ENCODE measurements around the gene SNRK. TPM values are rescaled to one million over a fixed set of nuclear protein-coding genes. Genes with fewer than 3 reads are reported as not detected.

SNRK gene
- total RNA-seq, 2 donors from 2014 or later, result 19.4 TPM

DNA sequence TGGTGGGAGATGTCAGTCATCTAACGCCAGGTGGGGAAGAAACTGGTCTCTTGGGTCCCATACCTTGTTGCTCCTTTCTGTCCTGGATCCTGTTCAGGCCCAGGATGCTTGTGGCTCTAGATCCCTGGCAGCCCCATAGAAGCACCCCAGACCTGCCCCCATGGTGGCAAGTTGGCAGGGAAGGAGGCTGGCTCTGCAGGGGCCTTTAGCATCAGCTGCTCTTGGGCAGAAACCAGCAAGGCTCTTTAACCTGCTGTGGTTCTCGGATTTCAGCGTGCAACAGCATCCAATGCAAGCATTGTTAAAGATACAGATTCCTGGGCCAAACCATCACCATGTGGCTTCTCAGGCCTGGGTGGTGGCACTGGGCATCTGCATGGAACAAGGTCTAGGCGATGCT, 75.8 kb downstream of the SNRK start:
- Mint-ChIP-seq H3K4me1 (peaks cover 6% of the 10 kb centered on the region), H3K27ac (no peak overlapping the region), H3K9me3 (no peaks in the 10 kb centered on the region), H3K27me3 (ENCODE audit: insufficient read depth) (peaks cover 7% of the 10 kb centered on the region), H3K36me3 (ENCODE audit: low read depth) (peaks cover 28% of the 10 kb centered on the region), H3K4me3 (no peak overlapping the region)
- Histone ChIP-seq H3K36me3 (ENCODE audit: control insufficient read depth, insufficient read depth, low read length) (no peaks in the 10 kb centered on the region), H3K27ac (ENCODE audit: low read depth, low read length) (no peak overlapping the region), H3K27me3 (ENCODE audit: control insufficient read depth, insufficient read depth, low read length, poor library complexity, severe bottlenecking) (no peaks in the 10 kb centered on the region), H3K4me3 (ENCODE audit: low read length) (no peak overlapping the region), H3K4me1 (ENCODE audit: control insufficient read depth, insufficient read depth, low read length) (no peaks in the 10 kb centered on the region), H3K9me3 (ENCODE audit: control insufficient read depth, low read length) (no peaks in the 10 kb centered on the region), H3K9ac (ENCODE audit: extremely low read depth, low read length, poor library complexity, severe bottlenecking) (no peak overlapping the region)
- DNase-seq, result no peak
- WGBS, 2 experiments (ENCODE audit: insufficient coverage in 1 of 2, insufficient read length in 1 of 2), result 92 to 100% methylated on average over 4 of the region's 4 CpGs
- TF ChIP-seq, protein P1, sequence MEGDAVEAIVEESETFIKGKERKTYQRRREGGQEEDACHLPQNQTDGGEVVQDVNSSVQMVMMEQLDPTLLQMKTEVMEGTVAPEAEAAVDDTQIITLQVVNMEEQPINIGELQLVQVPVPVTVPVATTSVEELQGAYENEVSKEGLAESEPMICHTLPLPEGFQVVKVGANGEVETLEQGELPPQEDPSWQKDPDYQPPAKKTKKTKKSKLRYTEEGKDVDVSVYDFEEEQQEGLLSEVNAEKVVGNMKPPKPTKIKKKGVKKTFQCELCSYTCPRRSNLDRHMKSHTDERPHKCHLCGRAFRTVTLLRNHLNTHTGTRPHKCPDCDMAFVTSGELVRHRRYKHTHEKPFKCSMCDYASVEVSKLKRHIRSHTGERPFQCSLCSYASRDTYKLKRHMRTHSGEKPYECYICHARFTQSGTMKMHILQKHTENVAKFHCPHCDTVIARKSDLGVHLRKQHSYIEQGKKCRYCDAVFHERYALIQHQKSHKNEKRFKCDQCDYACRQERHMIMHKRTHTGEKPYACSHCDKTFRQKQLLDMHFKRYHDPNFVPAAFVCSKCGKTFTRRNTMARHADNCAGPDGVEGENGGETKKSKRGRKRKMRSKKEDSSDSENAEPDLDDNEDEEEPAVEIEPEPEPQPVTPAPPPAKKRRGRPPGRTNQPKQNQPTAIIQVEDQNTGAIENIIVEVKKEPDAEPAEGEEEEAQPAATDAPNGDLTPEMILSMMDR (conservative IDR thresholded peaks at IDR 0.05), result no peak

DNA sequence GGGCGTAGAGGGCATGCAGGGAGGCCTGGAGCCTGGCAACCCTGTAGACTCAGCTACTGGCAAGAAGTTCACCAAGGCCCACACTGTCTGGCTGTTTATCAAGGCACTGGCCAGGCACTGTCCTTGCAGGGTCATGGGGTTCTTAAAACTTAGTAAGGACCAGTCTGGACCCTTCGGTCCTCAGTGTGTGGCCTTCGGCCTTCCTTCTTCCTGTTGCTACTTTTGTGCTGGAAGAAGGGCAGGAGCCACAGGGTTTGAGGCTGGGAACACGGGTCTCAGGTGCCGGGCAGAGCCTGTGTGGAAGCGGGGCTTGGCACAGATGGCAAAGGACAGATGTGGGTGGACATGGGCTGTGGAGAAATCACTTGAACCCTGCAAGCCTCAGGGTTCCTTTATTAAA, 76.6 kb downstream of the SNRK start:
- Histone ChIP-seq H3K4me3 (ENCODE audit: low read length) (no peak overlapping the region), H3K27me3 (ENCODE audit: control insufficient read depth, insufficient read depth, low read length, poor library complexity, severe bottlenecking) (no peaks in the 10 kb centered on the region), H3K9ac (ENCODE audit: extremely low read depth, low read length, poor library complexity, severe bottlenecking) (no peak overlapping the region), H3K27ac (ENCODE audit: low read depth, low read length) (no peak overlapping the region), H3K4me1 (ENCODE audit: control insufficient read depth, insufficient read depth, low read length) (no peaks in the 10 kb centered on the region), H3K9me3 (ENCODE audit: control insufficient read depth, low read length) (no peaks in the 10 kb centered on the region), H3K36me3 (ENCODE audit: control insufficient read depth, insufficient read depth, low read length) (no peaks in the 10 kb centered on the region)
- H3K4me1 Mint-ChIP-seq, result peaks cover 6% of the 10 kb centered on the region
- WGBS, 2 experiments (ENCODE audit: insufficient coverage in 1 of 2, insufficient read length in 1 of 2), result 95 to 100% methylated on average over 3 to 6 of the region's 6 CpGs
- no peak overlapping the region for H3K4me3 Mint-ChIP-seq
- peaks cover 28% of the 10 kb centered on the region for H3K36me3 Mint-ChIP-seq (ENCODE audit: low read depth)
- no peak for DNase-seq
- H3K9me3 Mint-ChIP-seq, result no peaks in the 10 kb centered on the region
- H3K27me3 Mint-ChIP-seq (ENCODE audit: insufficient read depth), result peaks cover 2% of the 10 kb centered on the region
- TF ChIP-seq, protein P1 (conservative IDR thresholded peaks at IDR 0.05), result no peak
- no peak overlapping the region for H3K27ac Mint-ChIP-seq

DNA sequence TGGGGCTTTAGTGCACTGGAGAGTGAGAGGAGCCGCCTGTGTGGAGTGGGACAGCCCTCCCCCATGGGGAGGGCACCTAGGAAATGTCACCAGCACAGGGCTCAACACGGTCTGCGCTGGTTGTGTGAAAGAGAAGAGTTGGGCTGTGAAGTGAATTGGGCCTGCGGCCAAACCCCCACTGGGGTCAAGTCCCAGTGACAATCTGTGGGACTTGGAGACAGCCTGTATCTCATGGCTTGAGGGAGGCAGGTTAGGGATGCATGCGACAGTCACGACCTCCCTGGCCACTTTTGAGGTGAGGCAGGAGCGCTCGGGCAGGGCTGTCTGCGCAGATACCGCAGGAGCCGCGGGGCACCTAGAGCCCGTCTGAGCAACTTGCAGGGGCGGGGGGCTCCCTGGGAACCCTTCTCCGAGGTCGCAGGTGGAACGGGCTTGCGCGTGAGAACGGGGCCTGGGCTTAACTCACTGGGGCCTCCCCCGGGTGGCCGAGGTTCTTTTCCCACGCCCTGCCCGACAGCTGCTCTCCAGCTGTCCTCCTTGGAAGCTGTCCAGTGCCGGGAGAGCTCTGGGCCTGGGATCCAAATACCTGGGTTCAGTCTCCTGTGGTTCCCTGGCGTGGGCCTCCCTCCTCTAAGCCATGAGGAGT, 77.4 kb downstream of the SNRK start:
- WGBS, 2 experiments (ENCODE audit: insufficient coverage in 1 of 2, insufficient read length in 1 of 2), result 89 to 91% methylated on average over 22 to 26 of the region's 26 CpGs
- H3K27ac Mint-ChIP-seq, result no peak overlapping the region

More for the DNA sequence above, 77.4 kb downstream of the SNRK start:
- Histone ChIP-seq H3K27me3 (ENCODE audit: control insufficient read depth, insufficient read depth, low read length, poor library complexity, severe bottlenecking) (no peaks in the 10 kb centered on the region), H3K4me3 (ENCODE audit: low read length) (no peak overlapping the region), H3K9ac (ENCODE audit: extremely low read depth, low read length, poor library complexity, severe bottlenecking) (no peak overlapping the region), H3K36me3 (ENCODE audit: control insufficient read depth, insufficient read depth, low read length) (no peaks in the 10 kb centered on the region), H3K4me1 (ENCODE audit: control insufficient read depth, insufficient read depth, low read length) (no peaks in the 10 kb centered on the region), H3K27ac (ENCODE audit: low read depth, low read length) (no peak overlapping the region), H3K9me3 (ENCODE audit: control insufficient read depth, low read length) (no peaks in the 10 kb centered on the region)
- Mint-ChIP-seq H3K36me3 (ENCODE audit: low read depth) (peaks cover 28% of the 10 kb centered on the region), H3K4me1 (peaks cover 9% of the 10 kb centered on the region), H3K9me3 (no peaks in the 10 kb centered on the region), H3K4me3 (no peak overlapping the region), H3K27me3 (ENCODE audit: insufficient read depth) (no peaks in the 10 kb centered on the region)
- TF ChIP-seq, protein P1 (conservative IDR thresholded peaks at IDR 0.05), result no peak
- DNase-seq, result no peak
